NCI-H1694 treated with DMSO at 0.1 percent for 48 hours (cell line): Measurements from ENCODE around the gene CASK.

Source experiments
- DNase-seq: peaks from one replicate; lab custom pipeline; 2025; lab: John Stamatoyannopoulos, UW

The CASK gene, protein sequence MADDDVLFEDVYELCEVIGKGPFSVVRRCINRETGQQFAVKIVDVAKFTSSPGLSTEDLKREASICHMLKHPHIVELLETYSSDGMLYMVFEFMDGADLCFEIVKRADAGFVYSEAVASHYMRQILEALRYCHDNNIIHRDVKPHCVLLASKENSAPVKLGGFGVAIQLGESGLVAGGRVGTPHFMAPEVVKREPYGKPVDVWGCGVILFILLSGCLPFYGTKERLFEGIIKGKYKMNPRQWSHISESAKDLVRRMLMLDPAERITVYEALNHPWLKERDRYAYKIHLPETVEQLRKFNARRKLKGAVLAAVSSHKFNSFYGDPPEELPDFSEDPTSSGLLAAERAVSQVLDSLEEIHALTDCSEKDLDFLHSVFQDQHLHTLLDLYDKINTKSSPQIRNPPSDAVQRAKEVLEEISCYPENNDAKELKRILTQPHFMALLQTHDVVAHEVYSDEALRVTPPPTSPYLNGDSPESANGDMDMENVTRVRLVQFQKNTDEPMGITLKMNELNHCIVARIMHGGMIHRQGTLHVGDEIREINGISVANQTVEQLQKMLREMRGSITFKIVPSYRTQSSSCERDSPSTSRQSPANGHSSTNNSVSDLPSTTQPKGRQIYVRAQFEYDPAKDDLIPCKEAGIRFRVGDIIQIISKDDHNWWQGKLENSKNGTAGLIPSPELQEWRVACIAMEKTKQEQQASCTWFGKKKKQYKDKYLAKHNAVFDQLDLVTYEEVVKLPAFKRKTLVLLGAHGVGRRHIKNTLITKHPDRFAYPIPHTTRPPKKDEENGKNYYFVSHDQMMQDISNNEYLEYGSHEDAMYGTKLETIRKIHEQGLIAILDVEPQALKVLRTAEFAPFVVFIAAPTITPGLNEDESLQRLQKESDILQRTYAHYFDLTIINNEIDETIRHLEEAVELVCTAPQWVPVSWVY

DNA sequence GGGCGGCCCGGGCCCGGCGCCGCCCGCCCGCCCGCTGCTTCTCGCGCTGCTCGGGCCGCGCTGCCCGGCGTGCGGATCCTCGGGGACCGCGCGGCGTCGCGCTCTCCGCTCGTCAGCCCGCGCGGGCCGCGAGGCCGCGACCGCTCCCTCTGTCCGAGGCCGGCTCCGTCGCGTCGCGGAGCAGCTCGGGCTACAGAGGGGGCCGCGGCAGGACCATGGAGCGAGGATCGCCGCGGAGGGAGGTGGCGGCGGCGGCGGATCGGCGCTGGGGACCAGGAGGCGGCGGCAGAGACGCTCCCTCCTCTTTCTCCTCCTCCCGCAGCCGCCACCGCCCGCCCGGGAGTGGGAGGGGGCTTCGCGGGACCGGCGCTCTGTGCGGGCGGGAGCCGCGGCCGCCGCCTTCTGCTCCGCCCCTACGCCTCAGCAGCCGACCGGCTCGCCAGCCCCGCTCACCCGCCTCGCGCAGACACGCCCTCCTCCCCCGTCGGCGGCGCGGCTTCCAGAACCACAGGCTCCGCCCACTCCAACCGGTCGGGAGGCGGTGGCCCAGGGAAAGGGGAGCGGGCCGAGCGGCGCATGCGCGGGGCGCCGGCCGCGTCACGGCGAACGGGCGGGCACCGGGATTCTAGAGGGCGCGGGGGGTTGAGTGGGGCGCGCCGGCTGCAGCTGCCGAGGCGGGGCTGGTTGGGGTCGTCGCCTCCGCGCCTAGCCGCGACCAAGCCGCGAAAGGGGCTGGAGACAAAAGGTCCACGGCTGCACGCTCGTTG, at the start of gene CASK:
CASK (minus strand) TSS at position 344 of the 767 bp plus-strand sequence. CDS start 566 bp downstream, outside the sequence.
- peak; percentile 75 for DNase-seq

- DNase-seq = no peak
These were observed 48.0 kb upstream of the CASK start for GRCh38 chrX:41971346-41971745.

- no peak for DNase-seq
These were observed 47.1 kb upstream of the CASK start for GRCh38 chrX:41970419-41970818.

- no peak for DNase-seq
These were observed 40.0 kb upstream of the CASK start for GRCh38 chrX:41963348-41963747.

DNA sequence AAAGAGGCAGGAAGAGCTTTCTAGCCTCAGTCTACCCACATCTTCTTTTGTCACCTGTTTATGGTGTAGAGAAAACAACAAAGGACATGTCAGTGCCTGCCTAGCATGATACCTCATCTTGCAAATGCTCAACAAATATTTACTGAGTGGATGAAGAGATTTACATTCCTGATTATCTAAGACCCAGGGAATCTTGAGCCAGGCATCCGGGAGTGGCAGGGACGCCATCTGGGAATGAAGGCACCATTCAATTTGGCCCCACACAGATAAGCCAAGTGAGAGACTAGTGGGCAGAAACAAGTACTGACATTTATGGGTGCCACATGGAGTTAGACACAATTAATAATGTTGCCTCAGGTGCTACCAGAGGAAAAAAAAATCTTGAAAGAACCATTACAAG, 36.8 kb upstream of the CASK start:
- no peak for DNase-seq

- no peak for DNase-seq
These were observed 35.5 kb upstream of the CASK start for GRCh38 chrX:41958861-41959260.

GRCh38 chrX:41956027-41956426, 32.7 kb upstream of the CASK start:
- no peak for DNase-seq

DNA sequence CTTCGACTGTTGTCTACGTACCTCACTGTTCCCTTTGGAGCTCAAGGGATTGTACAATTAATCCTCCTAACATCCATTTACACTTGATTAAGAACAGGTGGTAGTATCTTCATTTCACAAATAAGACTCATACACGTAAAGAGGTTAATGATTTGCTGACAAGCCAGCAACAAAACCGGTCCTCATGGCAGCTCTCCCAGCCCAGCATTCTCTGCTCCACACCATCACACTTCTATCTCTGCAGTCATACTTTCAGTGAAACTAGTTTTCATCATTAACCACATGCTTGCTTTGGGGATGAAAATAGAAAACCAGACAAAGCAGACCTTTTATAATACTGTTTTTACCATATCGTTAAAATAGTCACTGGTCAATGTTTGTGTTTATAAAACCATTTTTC, 28.7 kb upstream of the CASK start:
- DNase-seq = no peak

DNA sequence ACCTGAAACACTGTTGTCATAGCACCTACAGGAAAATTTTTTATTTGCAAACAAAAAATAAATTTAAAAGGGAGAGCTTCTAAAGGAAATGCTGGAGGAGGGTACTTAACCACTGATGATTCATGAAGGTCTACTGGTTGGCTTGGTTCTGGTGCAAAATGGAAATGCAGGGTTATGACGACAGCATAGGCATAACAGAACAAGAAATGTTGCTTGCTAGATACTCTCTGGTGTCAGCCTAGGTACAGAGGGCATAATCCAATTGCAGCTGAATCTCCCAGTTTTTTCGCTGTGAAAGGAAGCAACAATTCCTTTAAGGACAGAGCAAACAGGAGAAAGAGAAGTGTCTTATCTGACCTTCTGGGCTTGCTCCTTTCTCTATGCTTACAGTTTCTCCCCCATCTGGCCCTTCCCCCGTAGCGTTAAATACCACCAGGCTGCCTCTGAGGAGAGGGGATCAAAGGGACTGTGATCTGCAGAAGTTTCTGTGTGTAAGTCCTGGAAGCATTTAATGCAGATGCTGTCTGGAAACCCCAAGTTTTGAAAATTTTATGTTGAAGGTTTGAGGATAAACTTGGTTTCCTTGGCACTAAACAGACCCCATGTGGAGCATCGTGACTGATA, 23.7 kb upstream of the CASK start:
- DNase-seq = no peak

DNA sequence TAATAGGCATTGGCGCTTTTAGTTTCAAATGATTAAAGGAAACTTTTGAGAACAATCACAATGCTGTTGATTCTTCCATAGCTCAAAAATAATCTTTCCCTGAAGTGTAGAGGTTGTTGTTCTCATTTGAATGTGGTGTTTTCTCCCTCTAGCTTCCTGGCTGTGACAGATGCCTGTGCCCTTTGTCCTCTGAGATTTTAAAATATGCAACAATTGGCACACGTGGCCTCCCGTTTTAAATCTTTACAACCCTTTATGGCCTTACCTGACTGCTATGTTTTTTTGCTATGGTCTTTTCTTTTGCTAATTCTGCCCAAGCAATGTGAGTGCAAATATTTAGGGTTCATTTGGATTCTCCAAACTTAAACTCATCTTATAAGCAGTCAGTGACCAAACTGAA, 22.9 kb upstream of the CASK start:
- no peak for DNase-seq

DNA sequence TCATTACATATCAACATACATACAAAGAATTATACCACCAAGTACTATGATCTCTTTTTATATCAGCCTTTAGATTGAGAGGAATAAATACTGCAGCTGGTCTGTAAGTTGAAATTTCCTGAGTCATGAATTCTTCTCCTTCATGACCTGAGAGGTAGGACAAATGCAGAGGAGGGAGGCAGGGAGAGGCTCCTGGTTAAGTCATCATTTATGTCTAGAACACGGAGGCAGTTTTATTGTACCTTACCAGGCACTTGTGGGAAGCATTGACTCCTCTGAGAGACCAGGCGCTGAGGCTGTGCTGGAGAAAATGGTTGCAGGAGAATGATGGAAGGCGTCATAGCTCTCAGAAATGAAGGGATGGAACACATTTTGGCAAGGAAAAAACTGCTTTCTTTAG, 12.5 kb upstream of the CASK start:
- no peak for DNase-seq

GRCh38 chrX:41933546-41933945, 10.2 kb upstream of the CASK start:
- DNase-seq = no peak

- DNase-seq = no peak
These were observed 9.5 kb upstream of the CASK start for GRCh38 chrX:41932885-41933284.

- no peak for DNase-seq
These were observed 8.2 kb upstream of the CASK start for GRCh38 chrX:41931591-41931990.

DNA sequence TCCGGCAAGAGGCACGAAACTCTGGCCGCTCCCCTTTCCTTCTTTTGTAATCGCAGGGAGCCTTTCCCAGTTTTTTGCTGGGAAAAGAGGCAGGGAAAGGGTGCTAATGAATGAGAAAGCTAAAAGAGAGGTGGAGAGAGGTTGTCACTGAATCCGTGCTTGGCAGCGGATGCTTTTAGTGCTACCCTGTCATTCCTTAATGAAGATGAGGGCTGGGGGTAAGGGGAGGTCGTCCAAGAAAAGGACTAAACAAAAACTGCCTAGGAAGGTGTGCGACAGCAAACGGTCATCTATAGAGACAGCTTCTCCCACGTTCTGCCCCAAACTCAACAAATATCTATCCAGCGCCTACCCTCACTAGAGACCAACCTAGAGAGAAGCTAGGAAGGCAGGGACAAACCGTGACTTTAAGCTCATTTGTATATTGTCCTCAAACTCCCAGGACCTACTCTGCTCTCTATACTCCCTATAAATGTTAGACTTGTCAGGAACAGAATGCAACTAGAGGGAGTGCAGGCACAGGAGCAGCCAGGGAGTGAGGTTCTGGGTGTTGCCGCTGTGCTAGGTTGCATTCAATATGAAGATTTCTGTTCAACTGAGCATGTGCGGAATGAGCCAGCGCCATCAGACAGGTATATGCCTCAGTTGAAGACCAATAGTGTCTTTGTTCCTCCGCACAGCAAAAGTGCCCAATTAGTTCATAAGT, 777 bp upstream of the CASK start:
- DNase-seq = peak; percentile 47

DNA sequence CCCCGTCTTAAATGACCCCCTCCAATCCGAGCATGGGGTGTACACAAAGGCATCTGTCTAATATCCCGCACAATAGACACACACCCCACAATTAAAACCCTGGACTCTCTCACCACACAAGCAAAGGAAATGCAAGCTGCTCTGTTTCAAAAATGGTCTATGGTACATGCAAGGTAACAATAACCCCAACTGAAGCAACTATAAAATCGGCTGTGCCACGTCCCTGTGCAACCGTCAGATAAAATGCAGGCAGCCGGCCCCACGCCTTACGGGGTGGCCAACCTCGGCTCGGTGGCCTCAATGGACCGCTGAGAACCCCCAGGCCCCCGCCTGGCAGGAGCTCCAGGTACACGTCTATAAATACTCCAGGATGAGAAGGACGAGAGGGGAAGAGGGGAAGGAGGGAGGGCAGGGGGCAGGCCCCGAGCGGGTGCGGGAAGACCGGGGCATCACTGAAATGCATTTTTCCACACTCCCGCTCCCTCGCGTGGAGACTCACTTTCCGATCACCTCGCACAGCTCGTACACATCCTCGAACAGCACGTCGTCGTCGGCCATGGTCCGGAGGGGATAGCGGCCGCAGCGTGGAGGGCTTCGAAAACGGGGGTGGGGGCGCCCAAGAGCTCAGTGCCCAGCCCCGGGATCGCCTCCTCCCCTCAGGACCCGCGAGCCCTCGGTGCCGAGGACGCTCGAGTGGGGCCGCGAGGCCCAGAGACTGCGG, 763 bp downstream of the CASK start:
- DNase-seq = peak; percentile 2

GRCh38 chrX:41921492-41922430, 1.6 kb downstream of the CASK start:
- DNase-seq = peak; percentile 25

DNA sequence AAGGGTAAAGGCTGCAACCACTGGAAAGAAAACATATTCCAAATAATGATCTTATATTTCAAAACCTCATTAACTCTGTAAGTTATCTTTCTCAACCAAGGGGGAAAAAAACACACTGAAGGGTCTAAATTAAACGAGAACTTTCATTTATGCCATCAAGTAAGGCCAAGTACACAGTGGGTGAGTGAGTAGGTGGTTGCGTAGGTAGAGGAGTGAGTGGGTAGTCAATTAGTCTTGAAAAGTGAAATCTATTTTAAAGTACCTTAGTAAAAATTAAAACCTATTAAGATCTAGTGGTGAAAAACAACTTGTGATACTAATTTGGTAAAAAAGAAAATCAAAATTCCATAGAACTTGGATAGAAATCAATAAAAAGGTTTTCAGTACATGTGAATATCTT, 3.5 kb downstream of the CASK start:
- no peak for DNase-seq

DNA sequence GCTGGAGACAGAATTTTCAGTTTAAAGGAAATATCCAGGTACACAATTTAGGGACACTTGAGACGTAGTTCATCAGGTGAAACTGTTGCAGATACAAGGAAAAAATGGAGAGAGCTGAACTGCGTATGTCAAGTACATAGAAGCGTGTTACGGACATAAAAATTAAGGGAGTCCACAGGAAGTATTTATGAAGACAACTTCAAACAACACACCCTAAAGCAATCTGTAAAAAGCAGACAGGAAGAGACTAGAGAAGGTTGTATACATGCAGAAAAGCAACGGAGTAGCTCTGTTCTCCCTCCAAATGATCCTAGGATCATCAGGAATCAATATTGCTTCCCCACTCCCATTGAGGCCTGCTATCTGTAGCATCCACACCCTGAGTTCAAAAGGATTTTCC, 5.8 kb downstream of the CASK start:
- DNase-seq = no peak
